MM.1S (cell line): ENCODE measurements around the gene DNAJB14.

Experiments
- DNase-seq: peaks from one replicate; pipeline ENCODE4 v3.0.0-alpha.2; 2015
- H2AFZ ChIP-seq: fragments of 300-600 bp; sonication (generic); 2 replicates; pipeline ENCODE4 v1.6.0; 2016; ENCODE audit warnings: antibody characterized with exemption, low read length
- H3F3A ChIP-seq: fragments of 300-600 bp; sonication (generic); 2 replicates; pipeline ENCODE4 v1.6.1; 2016; ENCODE audit warnings: mild to moderate bottlenecking, antibody characterized with exemption, low read length, moderate library complexity, mixed read lengths; ENCODE audit not compliant: insufficient read depth
- H3K27ac ChIP-seq: fragments of 300-600 bp; sonication (generic); 2 replicates; pipeline ENCODE4 v1.5.1; 2016; ENCODE audit warnings: mild to moderate bottlenecking, low read length
- H3K27me3 ChIP-seq: fragments of 300-600 bp; sonication (generic); replicated peaks from 2 replicates; pipeline ENCODE4 v1.6.0; 2016; ENCODE audit warnings: low read length; ENCODE audit not compliant: insufficient read depth
- H3K36me3 ChIP-seq: fragments of 300-600 bp; sonication (generic); replicated peaks from 2 replicates; pipeline ENCODE4 v1.6.1; 2016; ENCODE audit warnings: mild to moderate bottlenecking, low read length, mixed read lengths; ENCODE audit not compliant: insufficient read depth
- H3K4me1 ChIP-seq: fragments of 300-600 bp; sonication (generic); 2 replicates; pipeline ENCODE4 v1.6.1; 2016; ENCODE audit warnings: low read length, mixed read lengths
- H3K4me2 ChIP-seq: fragments of 300-600 bp; sonication (generic); 2 replicates; pipeline ENCODE4 v1.6.0; 2016; ENCODE audit warnings: low read depth, low read length
- H3K4me3 ChIP-seq: fragments of 300-600 bp; sonication (generic); 2 replicates; pipeline ENCODE4 v1.5.1; 2016; ENCODE audit warnings: low read length, mixed read lengths
- H3K79me2 ChIP-seq: fragments of 300-600 bp; sonication (generic); 2 replicates; pipeline ENCODE4 v1.6.1; 2016; ENCODE audit warnings: mixed run types, low read length, mixed read lengths
- H3K9ac ChIP-seq: fragments of 300-600 bp; sonication (generic); 2 replicates; pipeline ENCODE4 v1.6.1; 2016; ENCODE audit warnings: low read length, mixed read lengths
- H3K9me2 ChIP-seq: fragments of 300-600 bp; sonication (generic); replicated peaks from 2 replicates; pipeline ENCODE4 v1.6.1; 2016; ENCODE audit warnings: mild to moderate bottlenecking, low read length, mixed read lengths; ENCODE audit not compliant: insufficient read depth
- H3K9me3 ChIP-seq: fragments of 300-600 bp; sonication (generic); replicated peaks from 2 replicates; pipeline ENCODE4 v1.6.1; 2016; ENCODE audit warnings: mild to moderate bottlenecking, low read length, mixed read lengths; ENCODE audit not compliant: insufficient read depth
- H4K20me1 ChIP-seq: fragments of 300-600 bp; sonication (generic); 2 replicates; pipeline ENCODE4 v1.6.1; 2016; ENCODE audit warnings: mild to moderate bottlenecking, low read length, moderate library complexity, mixed read lengths; ENCODE audit not compliant: insufficient read depth
- CTCF ChIP-seq: fragments of 300-600 bp; sonication (generic); IDR thresholded peaks from 2 replicates; pipeline ENCODE4 v1.5.1; 2016; ENCODE audit warnings: antibody characterized with exemption, low read length, mixed read lengths
- EZH2 ChIP-seq: fragments of 300-600 bp; sonication (generic); optimal IDR thresholded peaks from 2 replicates; pipeline ENCODE3; 2017; ENCODE audit warnings: low read depth, mild to moderate bottlenecking, antibody characterized with exemption, low read length, mixed read lengths
- EZH2phosphoT487 ChIP-seq: fragments of 300-600 bp; sonication (generic); IDR thresholded peaks from 2 replicates; pipeline ENCODE4 v1.6.1; 2018; ENCODE audit warnings: antibody characterized with exemption, low read length

DNAJB14 gene

GRCh38 chr4:99885687-99886086 lies 60.7 kb downstream of the DNAJB14 start:
- no peak overlapping the region for H2AFZ ChIP-seq
- no peaks in the 10 kb centered on the region for H3K9me2 ChIP-seq
- no peak overlapping the region for H3K4me2 ChIP-seq
- H3K79me2 ChIP-seq, result peaks cover 44% of the 10 kb centered on the region
- H3K4me3 ChIP-seq, result no peak overlapping the region
- no peak overlapping the region for H3K9ac ChIP-seq
- DNase-seq, result no peak
- TF ChIP-seq EZH2, result no peak
- no peak for TF ChIP-seq EZH2phosphoT487
- TF ChIP-seq CTCF, result no peak
- 0 out of 2 replicates have a peak, but pooled peaks cover 4% of the 10 kb centered on the region for H3K36me3 ChIP-seq
- peaks cover 18% of the 10 kb centered on the region for H3K4me1 ChIP-seq
- H3F3A ChIP-seq, result peaks cover 11% of the 10 kb centered on the region
- no peaks in the 10 kb centered on the region for H3K9me3 ChIP-seq
- H4K20me1 ChIP-seq, result no peaks in the 10 kb centered on the region
- no peak overlapping the region for H3K27ac ChIP-seq
- no peaks in the 10 kb centered on the region for H3K27me3 ChIP-seq

- H3K27me3 ChIP-seq, result no peaks in the 10 kb centered on the region
- DNase-seq, result peak; percentile 67
- H3K4me3 ChIP-seq, result no peak overlapping the region
Observed at GRCh38 chr4:99885063-99885664, 61.3 kb downstream of the DNAJB14 start.

DNA sequence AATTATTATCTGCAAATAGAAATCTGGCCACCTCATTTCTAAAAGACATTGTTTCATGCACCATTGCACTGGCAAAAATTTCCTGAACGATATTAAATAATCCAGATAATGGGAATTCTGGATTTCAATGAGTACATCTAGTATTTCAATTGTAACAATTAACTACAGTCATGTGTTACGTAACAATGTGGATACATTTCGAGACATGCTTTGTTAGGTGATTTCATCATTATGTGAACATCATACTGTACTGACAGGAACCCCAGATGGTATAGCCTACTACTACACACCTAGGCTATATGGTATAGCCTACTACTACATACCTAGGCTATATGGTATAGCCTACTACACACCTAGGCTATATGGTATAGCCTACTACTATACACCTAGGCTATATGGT lies 67.0 kb downstream of the DNAJB14 start:
- H3K9ac ChIP-seq, result no peak overlapping the region
- no peaks in the 10 kb centered on the region for H3K9me3 ChIP-seq
- no peak overlapping the region for H2AFZ ChIP-seq
- H4K20me1 ChIP-seq, result no peaks in the 10 kb centered on the region
- H3K4me3 ChIP-seq, result no peak overlapping the region
- peaks cover 35% of the 10 kb centered on the region for H3F3A ChIP-seq
- peaks cover 66% of the 10 kb centered on the region for H3K4me1 ChIP-seq
- H3K9me2 ChIP-seq, result no peaks in the 10 kb centered on the region
- peaks cover 11% of the 10 kb centered on the region; the same call in 1 of the 2 replicates for H3K79me2 ChIP-seq
- 0 out of 2 replicates have a peak, but pooled peaks cover 4% of the 10 kb centered on the region for H3K36me3 ChIP-seq
- TF ChIP-seq CTCF (no peak), EZH2 (no peak), EZH2phosphoT487 (no peak)
- no peak overlapping the region for H3K4me2 ChIP-seq
- no peak overlapping the region for H3K27ac ChIP-seq
- no peaks in the 10 kb centered on the region for H3K27me3 ChIP-seq
- no peak for DNase-seq

More at GRCh38 chr4:99885063-99885664, 61.3 kb downstream of the DNAJB14 start:
- no peak overlapping the region for H3K27ac ChIP-seq
- H3K4me2 ChIP-seq, result no peak overlapping the region
- peaks cover 14% of the 10 kb centered on the region for H3F3A ChIP-seq
- peaks cover 40% of the 10 kb centered on the region for H3K79me2 ChIP-seq
- H3K9ac ChIP-seq, result no peak overlapping the region
- no peaks in the 10 kb centered on the region for H3K9me3 ChIP-seq
- no peaks in the 10 kb centered on the region for H4K20me1 ChIP-seq
- no peak overlapping the region for H2AFZ ChIP-seq
- TF ChIP-seq EZH2, result no peak
- peak; percentile 64 for TF ChIP-seq CTCF
- no peaks in the 10 kb centered on the region for H3K9me2 ChIP-seq
- H3K4me1 ChIP-seq, result peaks cover 23% of the 10 kb centered on the region
- 0 out of 2 replicates have a peak, but pooled peaks cover 5% of the 10 kb centered on the region for H3K36me3 ChIP-seq
